Measurements from ENCODE around the gene GSX2.
"Not testable (repeated sequence)": the region's sequence is repeated elsewhere in the genome, so short reads cannot be mapped to it uniquely, and the experiment has no call there.

GSX2 gene

GRCh38 chr4:54107951-54108748 is 8.2 kb downstream of the GSX2 start:
- no peak for DNase-seq

- DNase-seq, result no peak
Observed at GRCh38 chr4:54109241-54110018, 9.5 kb downstream of the GSX2 start.

GRCh38 chr4:54110019-54110416 is 10.1 kb downstream of the GSX2 start:
- no peak for DNase-seq

- DNase-seq, result not testable (repeated sequence)
Observed at GRCh38 chr4:54113206-54113605, 13.2 kb downstream of the GSX2 start.

DNA sequence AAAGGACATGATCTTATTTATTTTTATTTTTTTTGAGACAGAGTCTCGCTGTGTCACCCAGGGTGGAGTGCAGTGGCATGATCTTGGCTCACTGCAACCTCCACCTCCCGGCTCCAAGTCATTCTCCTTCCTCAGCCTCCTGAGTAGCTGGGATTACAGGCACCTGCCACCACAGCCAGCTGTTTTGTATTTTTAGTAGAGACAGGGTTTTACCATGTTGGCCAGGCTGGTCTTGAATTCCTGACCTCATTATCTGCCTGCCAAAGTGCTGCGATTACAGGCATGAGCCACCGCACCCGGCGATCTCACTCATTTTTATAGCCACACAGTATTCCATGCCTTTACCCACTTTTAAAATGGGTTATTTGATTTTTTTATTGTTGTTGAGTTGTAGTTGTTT is 16.3 kb downstream of the GSX2 start:
- not testable (repeated sequence) for DNase-seq

- no peak for DNase-seq
Observed at GRCh38 chr4:54118850-54119589, 19.1 kb downstream of the GSX2 start.

GRCh38 chr4:54120518-54120917 is 20.6 kb downstream of the GSX2 start:
- DNase-seq, result no peak

GRCh38 chr4:54127660-54128059 is 27.7 kb downstream of the GSX2 start:
- DNase-seq, result no peak

DNA sequence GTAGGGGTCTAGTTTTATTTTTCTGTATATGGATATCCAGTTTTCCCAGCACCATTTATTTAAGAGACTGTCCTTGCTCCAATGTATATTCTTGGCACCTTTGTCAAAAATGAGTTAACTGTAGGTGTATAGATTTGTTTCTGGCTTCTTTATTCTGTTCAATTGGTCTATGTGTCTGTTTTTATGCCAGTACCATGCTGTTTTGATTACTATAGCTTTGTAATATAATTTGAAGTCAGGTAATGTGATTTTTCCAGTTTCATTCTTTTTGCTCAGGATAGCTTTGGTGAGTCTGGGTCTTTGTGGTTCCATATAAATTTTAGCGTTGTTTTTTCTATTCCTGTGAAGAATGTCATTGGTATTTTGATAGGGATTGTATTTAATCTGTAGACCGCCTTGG is 28.7 kb downstream of the GSX2 start:
- not testable (repeated sequence) for DNase-seq

GRCh38 chr4:54139332-54139731 is 39.4 kb downstream of the GSX2 start:
- no peak for DNase-seq

GRCh38 chr4:54140287-54140686 is 40.3 kb downstream of the GSX2 start:
- no peak for DNase-seq

GRCh38 chr4:54144199-54144598 is 44.2 kb downstream of the GSX2 start:
- DNase-seq, result no peak

DNA sequence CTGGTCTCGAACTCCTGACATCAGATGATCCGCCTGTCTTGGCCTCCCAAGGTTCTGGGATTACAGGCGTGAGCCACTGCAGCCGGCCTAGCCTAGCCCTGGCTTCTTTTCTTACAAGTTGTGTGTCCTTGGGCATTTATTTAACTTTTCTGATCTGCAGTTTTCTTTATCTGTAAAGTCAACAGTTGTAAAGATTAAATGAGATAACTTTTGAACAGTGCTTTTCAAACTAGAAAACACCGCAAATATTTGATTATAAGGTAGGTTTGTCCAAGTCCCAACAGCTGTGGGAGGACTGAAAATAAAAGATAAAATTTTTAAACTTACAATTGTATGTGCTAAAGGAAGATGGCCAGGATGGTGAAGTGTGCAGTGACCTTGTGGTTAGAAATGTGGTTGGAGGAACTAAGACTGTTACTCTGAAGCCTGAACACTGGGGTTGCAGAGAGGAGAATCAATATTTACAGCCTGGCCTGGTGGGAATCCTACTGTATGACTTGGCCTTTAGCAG is 44.8 kb downstream of the GSX2 start:
- no peak for DNase-seq

GRCh38 chr4:54146139-54146538 is 46.2 kb downstream of the GSX2 start:
- DNase-seq, result no peak

DNA sequence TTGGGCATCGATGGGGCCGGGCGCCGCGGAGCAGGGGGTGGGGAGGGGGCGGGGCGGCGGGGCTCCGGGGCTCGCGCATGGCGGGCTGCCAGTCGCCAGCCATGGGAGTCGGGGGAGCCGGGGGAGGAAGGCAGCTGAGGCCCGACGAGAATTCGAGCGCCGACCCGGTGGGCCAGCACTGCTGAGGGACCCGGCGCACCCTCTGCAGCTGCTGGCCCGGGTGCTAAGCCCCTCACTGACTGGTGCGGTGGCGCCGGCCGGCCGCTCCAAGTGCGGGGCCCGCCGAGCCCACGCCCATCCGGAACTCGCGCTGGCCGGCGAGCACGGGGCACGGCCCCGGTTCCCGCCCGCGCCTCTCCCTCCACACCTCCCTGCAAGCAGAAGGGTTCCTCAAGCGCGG is 49.4 kb downstream of the GSX2 start:
- no peak for DNase-seq
